IMR-90 (cell line): Measurements from ENCODE around the gene LDLRAD3. TPM values are rescaled to one million over a fixed set of nuclear protein-coding genes. Genes with fewer than 3 reads are reported as not detected.

ENCODE experiments used
- ATAC-seq: fragments of 200-7000 bp; cut with Tn5 transposase; 2 replicates; pipeline ENCODE4 v1.9.1; 2020; ENCODE audit warnings: low read depth, mild to moderate bottlenecking, moderate library complexity
- BruUV-seq: library from RNA; stranded (reverse); fragments of 400-500 nt; replicated peaks from 2 replicates; lab custom pipeline; 2021; lab: Mats Ljungman, UMichigan
- CTCF ChIA-PET: fragments of 300-600 bp; formaldehyde crosslinking; extraction: SDS; loops from one replicate; lab custom pipeline; 2021; ENCODE audit warnings: antibody characterized with exemption; lab: Yijun Ruan, JAX
- POLR2A ChIA-PET: fragments of 300-600 bp; sonication (Branson Sonifier 250); formaldehyde crosslinking; loops from one replicate; lab custom pipeline; 2022; ENCODE audit warnings: antibody characterized with exemption; ENCODE audit not compliant: unreplicated experiment; lab: Charles Lee
- DNase-seq: peaks from one replicate; pipeline ENCODE4 v3.0.0; 2013
- H2AFZ ChIP-seq: replicated peaks from 2 replicates; pipeline ENCODE3; 2013; ENCODE audit warnings: low read length, mild to moderate bottlenecking; ENCODE audit not compliant: poor library complexity
- H2AK5ac ChIP-seq: 2 replicates; pipeline ENCODE4 v1.6.1; 2013; ENCODE audit warnings: low read depth, low read length, inconsistent platforms
- H2AK9ac ChIP-seq: replicated peaks from 2 replicates; pipeline ENCODE3; 2013; ENCODE audit warnings: mild to moderate bottlenecking, low read depth, low read length, moderate library complexity; ENCODE audit not compliant: poor library complexity
- H2BK120ac ChIP-seq: 2 replicates; pipeline ENCODE4 v1.6.1; 2013; ENCODE audit warnings: low read depth, low read length, inconsistent platforms
- H2BK15ac ChIP-seq: 3 replicates; pipeline ENCODE4 v1.6.1; 2013; ENCODE audit warnings: low read depth, low read length, inconsistent platforms
- H2BK20ac ChIP-seq: 2 replicates; pipeline ENCODE4 v1.6.1; 2013; ENCODE audit warnings: low read depth, mild to moderate bottlenecking, inconsistent platforms, low read length, moderate library complexity
- H2BK5ac ChIP-seq: 2 replicates; pipeline ENCODE4 v1.6.1; 2013; ENCODE audit warnings: mild to moderate bottlenecking, low read depth, low read length, inconsistent platforms; ENCODE audit not compliant: poor library complexity, severe bottlenecking
- H3K14ac ChIP-seq: replicated peaks from 2 replicates; pipeline ENCODE4 v1.6.1; 2013; ENCODE audit warnings: low read depth, low read length, inconsistent platforms
- H3K18ac ChIP-seq: 2 replicates; pipeline ENCODE4 v1.6.1; 2013; ENCODE audit warnings: low read depth, low read length, control low read depth
- H3K23ac ChIP-seq: 2 replicates; pipeline ENCODE4 v1.6.1; 2013; ENCODE audit warnings: low read depth, low read length, inconsistent platforms
- H3K27ac ChIP-seq: 2 replicates; pipeline ENCODE4 v1.5.1; 2013; ENCODE audit warnings: mild to moderate bottlenecking, control low read depth, low read length; ENCODE audit not compliant: insufficient read depth
- H3K27me3 ChIP-seq: 2 replicates; pipeline ENCODE4 v1.6.1; 2013; ENCODE audit warnings: low read length; ENCODE audit not compliant: control insufficient read depth, insufficient read depth
- H3K36me3 ChIP-seq: 2 replicates; pipeline ENCODE4 v1.6.1; 2013; ENCODE audit warnings: low read length, mixed read lengths; ENCODE audit not compliant: control insufficient read depth, insufficient read depth
- H3K4ac ChIP-seq: 2 replicates; pipeline ENCODE4 v1.6.1; 2013; ENCODE audit warnings: low read depth, low read length, inconsistent platforms
- H3K4me1 ChIP-seq: 2 replicates; pipeline ENCODE4 v1.6.1; 2013; ENCODE audit warnings: low read length, mixed read lengths; ENCODE audit not compliant: control insufficient read depth, insufficient read depth
- H3K4me2 ChIP-seq: 2 replicates; pipeline ENCODE4 v1.6.1; 2013; ENCODE audit warnings: low read depth, mild to moderate bottlenecking, control low read depth, low read length, moderate library complexity
- H3K4me3 ChIP-seq: 2 replicates; pipeline ENCODE4 v1.5.1; 2013; ENCODE audit warnings: low read depth, mild to moderate bottlenecking, control low read depth, low read length, moderate library complexity; ENCODE audit not compliant: insufficient read depth
- H3K56ac ChIP-seq: 2 replicates; pipeline ENCODE4 v1.6.1; 2013; ENCODE audit warnings: low read length, inconsistent platforms; ENCODE audit not compliant: insufficient read depth; ENCODE audit errors: extremely low read depth
- H3K79me1 ChIP-seq, 2 experiments: 2 replicates each; pipeline ENCODE4 v1.6.1; 2013; ENCODE audit warnings: low read length in 2 of 2, inconsistent platforms in 1 of 2, low read depth in 1 of 2
- H3K9ac ChIP-seq: 2 replicates; pipeline ENCODE4 v1.6.1; 2013; ENCODE audit warnings: low read depth, low read length, control low read depth
- H3K9me1 ChIP-seq: 2 replicates; pipeline ENCODE4 v1.6.1; 2013; ENCODE audit warnings: low read length, inconsistent platforms; ENCODE audit not compliant: insufficient read depth
- H3K9me3 ChIP-seq: 2 replicates; pipeline ENCODE4 v1.6.1; 2013; ENCODE audit warnings: low read length; ENCODE audit not compliant: control insufficient read depth, insufficient read depth
- H4K20me1 ChIP-seq: 2 replicates; pipeline ENCODE4 v1.6.1; 2013; ENCODE audit warnings: low read length, inconsistent platforms; ENCODE audit not compliant: insufficient read depth
- H4K5ac ChIP-seq: 2 replicates; pipeline ENCODE4 v1.6.1; 2013; ENCODE audit warnings: mild to moderate bottlenecking, low read depth, low read length, control low read depth
- H4K8ac ChIP-seq, 2 experiments: 2 replicates each; pipeline ENCODE4 v1.6.1; 2013; ENCODE audit warnings: low read depth in 2 of 2, low read length in 2 of 2, control low read depth in 1 of 2, inconsistent platforms in 1 of 2
- H4K91ac ChIP-seq: 2 replicates; pipeline ENCODE4 v1.6.1; 2013; ENCODE audit warnings: low read depth, low read length, inconsistent platforms; ENCODE audit not compliant: insufficient read depth
- BHLHE40 ChIP-seq: fragments of 150-350 bp; IDR thresholded peaks from 2 replicates; pipeline ENCODE4 v1.6.1; 2016; ENCODE audit warnings: mild to moderate bottlenecking, low read depth, low read length
- CEBPB ChIP-seq: IDR thresholded peaks from 2 replicates; pipeline ENCODE4 v1.6.1; 2012; ENCODE audit warnings: low read depth, low read length, improper control_type of control experiment
- CHD1 ChIP-seq: IDR thresholded peaks from 2 replicates; pipeline ENCODE4 v1.6.1; 2012; ENCODE audit warnings: low read depth, low read length, improper control_type of control experiment
- FOS ChIP-seq: fragments of 150-350 bp; IDR thresholded peaks from 2 replicates; pipeline ENCODE4 v1.6.1; 2016; ENCODE audit warnings: low read depth, low read length
- MAFK ChIP-seq: IDR thresholded peaks from 2 replicates; pipeline ENCODE4 v1.6.1; 2012; ENCODE audit warnings: low read depth, low read length, improper control_type of control experiment
- MAZ ChIP-seq: IDR thresholded peaks from 2 replicates; pipeline ENCODE4 v1.6.1; 2012; ENCODE audit warnings: low read depth, mild to moderate bottlenecking, low read length, improper control_type of control experiment, moderate library complexity, borderline replicate concordance
- MXI1 ChIP-seq: IDR thresholded peaks from 2 replicates; pipeline ENCODE4 v1.6.1; 2012; ENCODE audit warnings: low read depth, mild to moderate bottlenecking, low read length, moderate library complexity, borderline replicate concordance
- POLR2A ChIP-seq: IDR thresholded peaks from 2 replicates; pipeline ENCODE4 v1.6.1; 2012; ENCODE audit warnings: mild to moderate bottlenecking, low read depth, low read length
- RAD21 ChIP-seq: IDR thresholded peaks from 2 replicates; pipeline ENCODE4 v1.6.1; 2012; ENCODE audit warnings: low read length, improper control_type of control experiment
- RCOR1 ChIP-seq: IDR thresholded peaks from 2 replicates; pipeline ENCODE4 v1.6.1; 2012; ENCODE audit warnings: mild to moderate bottlenecking, low read length, improper control_type of control experiment; ENCODE audit not compliant: insufficient replicate concordance
- SMC3 ChIP-seq: fragments of 150-350 bp; IDR thresholded peaks from 2 replicates; pipeline ENCODE4 v1.6.1; 2016; ENCODE audit warnings: low read depth, mild to moderate bottlenecking, antibody characterized with exemption, low read length, moderate library complexity
- USF2 ChIP-seq: fragments of 150-350 bp; IDR thresholded peaks from 2 replicates; pipeline ENCODE4 v1.6.1; 2017; ENCODE audit warnings: mild to moderate bottlenecking, antibody characterized with exemption, low read length, low read depth
- WGBS, 2 experiments: methylation state at CpG; one replicate each; pipeline versions ENCODE4 v1.1.5 to v1.1.7; 2013; ENCODE audit warnings: missing lambda C conversion rate in 2 of 2; ENCODE audit not compliant: insufficient read length in 1 of 2; ENCODE audit errors: extremely low coverage in 2 of 2; 5-methylcytosine and 5-hydroxymethylcytosine counted together
- dilution Hi-C: fragments of 300-500 bp; cut with HindIII; formaldehyde crosslinking; loops from one replicate; pipeline ENCODE4 v1.14.3; 2018; ENCODE audit warnings: low sequenced_read_pairs; ENCODE audit not compliant: unreplicated experiment
- in situ Hi-C: fragments of 300-500 bp; cut with MboI; formaldehyde crosslinking; loops from 3 replicates; pipeline ENCODE4 v1.14.3; 2019; ENCODE audit warnings: low sequenced_read_pairs, inconsistent platforms, mixed read lengths
- intact Hi-C: fragments of 100-400 bp; cut with micrococcal nuclease; formaldehyde crosslinking; loops from 2 replicates; pipeline ENCODE4 v1.10.0; 2022
- polyA plus RNA-seq, 3 experiments: library from polyadenylated mRNA; depleted of rRNA; stranded (reverse); fragments of >200 nt; gene quantifications; 2 replicates each; pipeline ENCODE4 v1.2.3, GENCODE V29; 2012; ENCODE audit warnings: low replicate concordance in 1 of 3
- total RNA-seq: library from RNA; depleted of rRNA; stranded (reverse); fragments of >200 nt; gene quantifications from 2 replicates; pipeline ENCODE4 v1.2.3, GENCODE V29; 2012
- TF ChIP-seq, protein P1 (sequence below): conservative IDR thresholded peaks from 2 replicates; pipeline ENCODE4 v1.5.1; 2012; ENCODE audit warnings: mild to moderate bottlenecking, low read depth, low read length, improper control_type of control experiment

Gene LDLRAD3
- total and polyA plus RNA-seq, 2 of the 4 experiments (the other 2 are of a cell fraction): 2.7 to 6.4 TPM

- H3K4me2 ChIP-seq: no peak overlapping the region
- H4K8ac ChIP-seq: no peak overlapping the region
- H3K9ac ChIP-seq: no peak overlapping the region
Measured at GRCh38 chr11:36160091-36160490, 216.2 kb downstream of the LDLRAD3 start.

More at GRCh38 chr11:36160091-36160490, 216.2 kb downstream of the LDLRAD3 start:
- Histone ChIP-seq H4K5ac (no peak overlapping the region), H3K18ac (no peak overlapping the region), H3K56ac (no peak overlapping the region), H2BK120ac (no peak overlapping the region), H3K79me1 (no peaks in the 10 kb centered on the region), H3K9me1 (peaks cover 3% of the 10 kb centered on the region), H3K23ac (no peak overlapping the region), H3K4ac (no peak overlapping the region), H2BK5ac (no peak overlapping the region), H2BK20ac (no peak overlapping the region), H3K9me3 (no peaks in the 10 kb centered on the region), H2BK15ac (no peak overlapping the region), H3K27ac (no peak overlapping the region), H3K14ac (no peak overlapping the region), H3K4me3 (no peak overlapping the region), H4K20me1 (no peaks in the 10 kb centered on the region), H4K91ac (no peak overlapping the region), H2AK9ac (no peak overlapping the region), H3K4me1 (peaks cover 6% of the 10 kb centered on the region), H3K27me3 (no peaks in the 10 kb centered on the region), H2AK5ac (no peak overlapping the region), H2AFZ (no peak overlapping the region), H3K36me3 (no peaks in the 10 kb centered on the region)
- dilution Hi-C loops (no loop called here), intact Hi-C loops (no loop called here), in situ Hi-C loops (no loop called here)
- WGBS, 2 experiments: 73% methylated on average over 4 of the region's 10 CpGs; no CpG with 5 or more reads in 1 of the 2 experiments
- ATAC-seq: no peak
- no peak for DNase-seq
- BruUV-seq: no TSS peak
- ChIA-PET POLR2A (no interaction called here), CTCF (interaction anchor here (0.8 kb wide), 1 partner anchor 338 kb away, joined by 3 read pairs; no protein-coding TSS in a partner anchor)
- TF ChIP-seq CEBPB: no peak
- no peak for TF ChIP-seq MXI1
- TF ChIP-seq RAD21: no peak
- no peak for TF ChIP-seq CHD1
- TF ChIP-seq RCOR1: no peak
- TF ChIP-seq BHLHE40: no peak
- TF ChIP-seq POLR2A: no peak
- TF ChIP-seq MAFK: no peak
- TF ChIP-seq SMC3: no peak
- TF ChIP-seq, protein P1, sequence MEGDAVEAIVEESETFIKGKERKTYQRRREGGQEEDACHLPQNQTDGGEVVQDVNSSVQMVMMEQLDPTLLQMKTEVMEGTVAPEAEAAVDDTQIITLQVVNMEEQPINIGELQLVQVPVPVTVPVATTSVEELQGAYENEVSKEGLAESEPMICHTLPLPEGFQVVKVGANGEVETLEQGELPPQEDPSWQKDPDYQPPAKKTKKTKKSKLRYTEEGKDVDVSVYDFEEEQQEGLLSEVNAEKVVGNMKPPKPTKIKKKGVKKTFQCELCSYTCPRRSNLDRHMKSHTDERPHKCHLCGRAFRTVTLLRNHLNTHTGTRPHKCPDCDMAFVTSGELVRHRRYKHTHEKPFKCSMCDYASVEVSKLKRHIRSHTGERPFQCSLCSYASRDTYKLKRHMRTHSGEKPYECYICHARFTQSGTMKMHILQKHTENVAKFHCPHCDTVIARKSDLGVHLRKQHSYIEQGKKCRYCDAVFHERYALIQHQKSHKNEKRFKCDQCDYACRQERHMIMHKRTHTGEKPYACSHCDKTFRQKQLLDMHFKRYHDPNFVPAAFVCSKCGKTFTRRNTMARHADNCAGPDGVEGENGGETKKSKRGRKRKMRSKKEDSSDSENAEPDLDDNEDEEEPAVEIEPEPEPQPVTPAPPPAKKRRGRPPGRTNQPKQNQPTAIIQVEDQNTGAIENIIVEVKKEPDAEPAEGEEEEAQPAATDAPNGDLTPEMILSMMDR: no peak
- no peak for TF ChIP-seq MAZ
- TF ChIP-seq FOS: no peak
- no peak for TF ChIP-seq USF2
